Memory B cell (primary cell): ENCODE results near the gene MAGI3.
"Not testable (repeated sequence)": the region's sequence is repeated elsewhere in the genome, so short reads cannot be mapped to it uniquely, and the experiment has no call there.

ENCODE experiments used
- ATAC-seq: fragments of 150-1000 bp; cut with Tn5 transposase; 2 replicates; pipeline ENCODE4 v1.10.0; 2021; ENCODE audit warnings: low read depth, mild to moderate bottlenecking, moderate library complexity
- DNase-seq, 2 donors: peaks; one replicate each; pipeline ENCODE4 v3.0.0; 2022; ENCODE audit warnings: low spot score in 2 of 2
- H3K27ac Mint-ChIP-seq: one replicate; pipeline ENCODE4 v1.8.0; 2022; ENCODE audit warnings: mild to moderate bottlenecking, moderate library complexity, mixed read lengths
- H3K27me3 Mint-ChIP-seq: one replicate; pipeline ENCODE4 v1.8.0; 2022; ENCODE audit warnings: mixed read lengths
- H3K36me3 Mint-ChIP-seq: one replicate; pipeline ENCODE4 v1.8.0; 2022; ENCODE audit warnings: mild to moderate bottlenecking, mixed read lengths
- H3K4me1 Mint-ChIP-seq: one replicate; pipeline ENCODE4 v1.8.0; 2022; ENCODE audit warnings: mixed read lengths
- H3K4me3 Mint-ChIP-seq: one replicate; pipeline ENCODE4 v1.8.0; 2022; ENCODE audit warnings: mild to moderate bottlenecking, moderate library complexity, mixed read lengths
- H3K9me3 Mint-ChIP-seq: one replicate; pipeline ENCODE4 v1.8.0; 2022; ENCODE audit warnings: mixed read lengths

MAGI3 gene

GRCh38 chr1:113575744-113576260 lies 185.5 kb downstream of the MAGI3 start:
- not testable (repeated sequence) for H3K27me3 Mint-ChIP-seq, H3K36me3 Mint-ChIP-seq, H3K9me3 Mint-ChIP-seq, H3K4me1 Mint-ChIP-seq, DNase-seq, H3K4me3 Mint-ChIP-seq, H3K27ac Mint-ChIP-seq, ATAC-seq

- H3K4me3 Mint-ChIP-seq = no peak overlapping the region
- ATAC-seq = no peak
- no peaks in the 10 kb centered on the region for H3K4me1 Mint-ChIP-seq
- no peak overlapping the region for H3K27ac Mint-ChIP-seq
- DNase-seq = no peak
- peaks cover 7% of the 10 kb centered on the region for H3K27me3 Mint-ChIP-seq
- H3K9me3 Mint-ChIP-seq = peaks cover 4% of the 10 kb centered on the region
- H3K36me3 Mint-ChIP-seq = no peaks in the 10 kb centered on the region
These were observed 186.0 kb downstream of the MAGI3 start for GRCh38 chr1:113576271-113576670.

GRCh38 chr1:113579256-113580018 lies 189.1 kb downstream of the MAGI3 start:
- Mint-ChIP-seq H3K4me1 (no peaks in the 10 kb centered on the region), H3K9me3 (no peaks in the 10 kb centered on the region), H3K27me3 (peaks cover 7% of the 10 kb centered on the region), H3K27ac (no peak overlapping the region), H3K4me3 (no peak overlapping the region), H3K36me3 (no peaks in the 10 kb centered on the region)
- DNase-seq (no peak), ATAC-seq (no peak)

DNA sequence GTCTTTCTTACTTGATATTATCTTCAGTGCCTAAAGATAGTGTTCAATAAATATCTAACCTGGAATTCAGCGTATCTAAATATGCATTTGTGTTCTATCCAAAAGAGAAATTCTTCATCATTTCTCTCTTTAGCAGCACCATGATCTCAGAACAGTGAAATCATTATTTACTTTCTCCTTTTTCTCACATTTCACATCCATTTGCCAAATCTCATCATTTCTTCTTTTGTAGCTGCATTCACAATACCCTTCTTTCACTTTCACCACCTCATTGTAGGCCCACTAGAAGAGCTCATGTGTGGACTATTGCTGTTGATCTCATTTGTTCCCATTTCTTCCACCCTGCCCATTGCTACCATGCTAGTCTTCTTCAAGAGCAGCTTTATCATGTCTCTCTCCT lies 191.0 kb downstream of the MAGI3 start:
- peaks cover 7% of the 10 kb centered on the region for H3K27me3 Mint-ChIP-seq
- no peaks in the 10 kb centered on the region for H3K4me1 Mint-ChIP-seq
- ATAC-seq (no peak), DNase-seq (no peak)
- no peaks in the 10 kb centered on the region for H3K9me3 Mint-ChIP-seq
- H3K36me3 Mint-ChIP-seq = no peaks in the 10 kb centered on the region
- no peak overlapping the region for H3K27ac Mint-ChIP-seq
- no peak overlapping the region for H3K4me3 Mint-ChIP-seq

DNA sequence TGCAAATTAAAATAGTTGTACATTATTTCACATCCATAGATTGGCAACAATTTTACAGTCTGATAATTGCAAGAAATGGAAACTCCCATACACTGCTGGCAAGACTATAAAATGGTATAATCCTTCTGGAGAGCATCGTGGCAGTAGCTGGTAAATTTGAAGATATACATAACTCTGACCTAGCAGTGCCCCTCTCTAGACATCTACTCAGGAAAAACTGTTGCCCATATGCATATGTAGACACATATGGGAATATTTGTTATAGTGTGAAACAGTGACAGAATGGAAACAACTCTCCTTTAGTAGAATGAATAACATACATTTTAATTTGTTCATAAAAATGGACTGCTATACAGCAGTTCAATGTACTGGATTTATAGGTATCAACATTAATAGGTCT lies 191.8 kb downstream of the MAGI3 start:
- no peaks in the 10 kb centered on the region for H3K4me1 Mint-ChIP-seq
- H3K27ac Mint-ChIP-seq = no peak overlapping the region

GRCh38 chr1:113587475-113587874 lies 197.2 kb downstream of the MAGI3 start:
- Mint-ChIP-seq H3K4me1 (no peaks in the 10 kb centered on the region), H3K27me3 (no peaks in the 10 kb centered on the region), H3K27ac (no peak overlapping the region)

More for the DNA sequence above, 191.8 kb downstream of the MAGI3 start:
- H3K9me3 Mint-ChIP-seq = no peaks in the 10 kb centered on the region
- H3K4me3 Mint-ChIP-seq = no peak overlapping the region
- DNase-seq = no peak
- no peaks in the 10 kb centered on the region for H3K36me3 Mint-ChIP-seq
- peaks cover 2% of the 10 kb centered on the region for H3K27me3 Mint-ChIP-seq
- no peak for ATAC-seq

DNA sequence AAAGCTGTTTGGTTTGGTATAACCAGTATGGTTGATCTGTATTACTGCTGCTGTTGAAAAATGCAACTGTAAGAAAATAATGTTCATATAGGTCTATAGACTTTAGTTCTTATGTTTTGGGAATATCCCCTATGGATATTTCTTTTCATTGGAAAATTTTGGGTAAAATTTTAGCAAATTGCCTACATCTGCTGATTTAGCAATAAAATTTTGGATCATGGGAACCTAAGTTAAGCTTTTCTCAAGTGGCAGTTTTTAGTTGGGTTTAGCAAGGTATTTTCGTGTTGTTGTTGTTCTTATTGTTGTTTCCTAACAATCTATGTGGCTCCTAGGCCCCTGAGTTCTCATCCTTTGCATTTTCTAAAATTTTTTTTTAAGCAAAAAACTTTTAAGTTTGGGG lies 201.9 kb downstream of the MAGI3 start:
- DNase-seq (no peak), ATAC-seq (no peak)
- peaks cover 5% of the 10 kb centered on the region for H3K9me3 Mint-ChIP-seq
- no peak overlapping the region for H3K4me3 Mint-ChIP-seq
- peaks cover 1% of the 10 kb centered on the region for H3K27me3 Mint-ChIP-seq
- H3K4me1 Mint-ChIP-seq = no peaks in the 10 kb centered on the region
- no peak overlapping the region for H3K27ac Mint-ChIP-seq
- peaks cover 7% of the 10 kb centered on the region for H3K36me3 Mint-ChIP-seq

More at GRCh38 chr1:113587475-113587874, 197.2 kb downstream of the MAGI3 start:
- ATAC-seq (no peak), DNase-seq (no peak)
- H3K9me3 Mint-ChIP-seq = no peaks in the 10 kb centered on the region
- no peaks in the 10 kb centered on the region for H3K36me3 Mint-ChIP-seq
- no peak overlapping the region for H3K4me3 Mint-ChIP-seq

DNA sequence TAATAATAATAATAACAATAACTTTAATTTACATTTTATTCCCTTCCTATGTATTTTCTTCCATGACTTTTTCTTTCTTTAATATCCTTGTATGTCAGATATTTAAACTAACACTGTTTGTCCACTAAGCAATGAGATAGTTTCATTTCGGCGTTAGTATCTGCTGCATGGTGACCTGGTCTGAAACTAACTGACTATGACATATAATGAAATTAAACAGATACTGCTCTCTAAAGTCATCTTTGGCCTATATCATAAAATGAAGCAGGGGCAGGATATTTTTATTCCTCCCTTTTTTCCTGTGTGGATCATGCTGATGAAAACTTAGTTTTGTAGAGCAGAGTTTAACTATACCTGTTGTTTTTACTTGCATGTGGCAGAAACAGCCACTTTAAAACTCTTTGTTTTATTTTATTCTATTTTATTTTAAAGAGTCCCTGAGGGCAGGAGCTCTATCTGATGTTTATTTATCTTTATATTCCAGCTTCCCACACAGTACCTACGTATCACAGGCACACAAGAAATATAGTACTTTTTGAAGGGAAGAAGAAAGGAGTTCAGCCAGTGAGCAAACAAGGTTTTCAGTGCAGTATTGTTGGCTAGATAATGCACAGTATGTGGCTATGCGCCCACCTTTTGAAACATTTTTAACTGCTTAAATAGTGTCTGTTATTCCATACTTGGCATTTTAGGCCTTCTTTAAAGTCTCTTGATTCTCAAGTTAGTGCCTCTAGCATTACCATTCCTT lies 203.4 kb downstream of the MAGI3 start:
- Mint-ChIP-seq H3K4me1 (no peaks in the 10 kb centered on the region), H3K27me3 (peaks cover 1% of the 10 kb centered on the region), H3K4me3 (no peak overlapping the region), H3K36me3 (peaks cover 10% of the 10 kb centered on the region), H3K9me3 (peaks cover 10% of the 10 kb centered on the region), H3K27ac (no peak overlapping the region)
- ATAC-seq (no peak), DNase-seq (no peak)

DNA sequence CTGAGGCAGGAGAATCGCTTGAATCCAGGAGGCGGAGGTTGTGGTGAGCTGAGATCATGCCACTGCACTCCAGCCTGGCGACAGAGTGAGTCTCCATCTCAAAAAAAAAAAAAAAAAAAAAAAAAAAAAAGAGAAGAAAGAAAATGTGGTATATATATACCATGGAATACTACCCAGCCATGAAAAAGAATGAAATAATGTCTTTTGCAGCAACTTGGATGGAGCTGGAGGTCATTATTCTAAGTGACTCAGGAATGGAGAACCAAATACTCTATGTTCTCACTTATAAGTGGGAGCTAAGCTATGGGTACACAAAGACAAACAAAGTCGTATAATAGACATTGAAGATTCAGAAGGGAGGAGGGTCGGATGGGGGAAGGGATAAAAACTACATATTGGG lies 214.2 kb downstream of the MAGI3 start:
- H3K4me1 Mint-ChIP-seq = not testable (repeated sequence)

GRCh38 chr1:113605146-113605545 lies 214.8 kb downstream of the MAGI3 start:
- Mint-ChIP-seq H3K27me3 (peaks cover under 1% of the 10 kb centered on the region), H3K4me3 (no peak overlapping the region), H3K36me3 (no peaks in the 10 kb centered on the region), H3K27ac (no peak overlapping the region), H3K4me1 (no peaks in the 10 kb centered on the region), H3K9me3 (peaks cover 8% of the 10 kb centered on the region)
- DNase-seq = no peak
- ATAC-seq = no peak

More for the DNA sequence above, 214.2 kb downstream of the MAGI3 start:
- H3K36me3 Mint-ChIP-seq, DNase-seq, H3K4me3 Mint-ChIP-seq, H3K27ac Mint-ChIP-seq, H3K9me3 Mint-ChIP-seq, ATAC-seq, H3K27me3 Mint-ChIP-seq: not testable (repeated sequence)

GRCh38 chr1:113608399-113608798 lies 218.1 kb downstream of the MAGI3 start:
- no peak overlapping the region for H3K27ac Mint-ChIP-seq
- no peaks in the 10 kb centered on the region for H3K4me1 Mint-ChIP-seq
- ATAC-seq (no peak), DNase-seq (no peak)
- no peak overlapping the region for H3K4me3 Mint-ChIP-seq
- H3K36me3 Mint-ChIP-seq = peaks cover 2% of the 10 kb centered on the region
- H3K27me3 Mint-ChIP-seq = peaks cover 3% of the 10 kb centered on the region
- H3K9me3 Mint-ChIP-seq = peaks cover 5% of the 10 kb centered on the region

GRCh38 chr1:113610372-113610771 lies 220.1 kb downstream of the MAGI3 start:
- H3K4me3 Mint-ChIP-seq = no peak overlapping the region
- no peak for ATAC-seq
- no peak overlapping the region for H3K27ac Mint-ChIP-seq
- H3K27me3 Mint-ChIP-seq = peaks cover 3% of the 10 kb centered on the region
- no peak for DNase-seq
- H3K4me1 Mint-ChIP-seq = no peaks in the 10 kb centered on the region
- H3K36me3 Mint-ChIP-seq = peaks cover 2% of the 10 kb centered on the region
- H3K9me3 Mint-ChIP-seq = no peaks in the 10 kb centered on the region

DNA sequence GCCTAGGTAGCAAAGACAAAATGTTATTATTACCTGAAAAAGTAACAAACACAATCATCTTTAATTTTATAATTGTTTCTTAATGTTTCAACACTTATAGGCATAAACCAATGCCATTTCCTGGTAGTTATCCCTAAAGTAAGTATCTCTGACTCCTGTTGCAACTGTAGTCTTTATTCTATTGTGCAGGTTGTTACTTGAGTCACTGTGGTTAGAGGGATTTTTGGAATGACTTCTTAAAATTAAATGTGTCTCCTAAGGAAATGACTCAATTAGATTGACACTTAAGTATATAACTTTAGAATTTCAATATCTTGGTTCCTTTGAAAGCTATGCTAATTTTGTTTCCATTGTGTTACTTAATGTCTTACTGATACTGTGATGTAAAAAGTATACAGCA lies 225.1 kb downstream of the MAGI3 start:
- DNase-seq (no peak), ATAC-seq (no peak)
- H3K36me3 Mint-ChIP-seq = peaks cover 2% of the 10 kb centered on the region
- H3K9me3 Mint-ChIP-seq = no peaks in the 10 kb centered on the region
- no peaks in the 10 kb centered on the region for H3K4me1 Mint-ChIP-seq
- no peak overlapping the region for H3K4me3 Mint-ChIP-seq
- peaks cover 1% of the 10 kb centered on the region for H3K27me3 Mint-ChIP-seq
- H3K27ac Mint-ChIP-seq = no peak overlapping the region

GRCh38 chr1:113616156-113616555 lies 225.8 kb downstream of the MAGI3 start:
- Mint-ChIP-seq H3K9me3 (peaks cover 2% of the 10 kb centered on the region), H3K27ac (no peak overlapping the region), H3K4me1 (no peaks in the 10 kb centered on the region), H3K36me3 (peaks cover 2% of the 10 kb centered on the region), H3K4me3 (no peak overlapping the region), H3K27me3 (peaks cover 1% of the 10 kb centered on the region)
- DNase-seq (no peak), ATAC-seq (no peak)
